ENCODE data around the gene KL. TPM values are rescaled to one million over a fixed set of nuclear protein-coding genes. Genes with fewer than 3 reads are reported as not detected.

Gene KL
- total and polyA plus RNA-seq, 2 of the 8 experiments (the other 6 are each of a cell fraction or from before 2014, with no cell fraction given) = 0.02 TPM; not detected in 1

DNA sequence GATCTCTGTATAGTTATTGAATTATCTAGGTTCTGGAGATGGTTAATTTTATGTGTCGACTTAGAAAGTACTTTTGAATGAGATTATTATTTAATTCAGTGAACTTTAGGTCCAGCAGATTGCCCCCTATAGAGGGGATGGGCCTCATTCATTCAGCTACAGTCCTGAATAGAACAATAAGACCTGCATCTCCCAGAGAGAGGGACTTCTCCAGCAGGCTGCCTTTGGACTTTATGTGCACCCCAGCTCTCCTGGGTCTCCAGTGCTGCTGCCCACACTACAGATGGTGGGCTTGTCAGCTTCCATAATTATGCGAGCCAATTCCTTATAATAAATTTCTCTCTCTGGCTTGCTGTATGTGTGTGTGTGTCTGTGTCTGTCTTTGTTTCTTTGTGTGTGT lies 39.3 kb upstream of the KL start (continued):
- TF ChIP-seq, protein P1, sequence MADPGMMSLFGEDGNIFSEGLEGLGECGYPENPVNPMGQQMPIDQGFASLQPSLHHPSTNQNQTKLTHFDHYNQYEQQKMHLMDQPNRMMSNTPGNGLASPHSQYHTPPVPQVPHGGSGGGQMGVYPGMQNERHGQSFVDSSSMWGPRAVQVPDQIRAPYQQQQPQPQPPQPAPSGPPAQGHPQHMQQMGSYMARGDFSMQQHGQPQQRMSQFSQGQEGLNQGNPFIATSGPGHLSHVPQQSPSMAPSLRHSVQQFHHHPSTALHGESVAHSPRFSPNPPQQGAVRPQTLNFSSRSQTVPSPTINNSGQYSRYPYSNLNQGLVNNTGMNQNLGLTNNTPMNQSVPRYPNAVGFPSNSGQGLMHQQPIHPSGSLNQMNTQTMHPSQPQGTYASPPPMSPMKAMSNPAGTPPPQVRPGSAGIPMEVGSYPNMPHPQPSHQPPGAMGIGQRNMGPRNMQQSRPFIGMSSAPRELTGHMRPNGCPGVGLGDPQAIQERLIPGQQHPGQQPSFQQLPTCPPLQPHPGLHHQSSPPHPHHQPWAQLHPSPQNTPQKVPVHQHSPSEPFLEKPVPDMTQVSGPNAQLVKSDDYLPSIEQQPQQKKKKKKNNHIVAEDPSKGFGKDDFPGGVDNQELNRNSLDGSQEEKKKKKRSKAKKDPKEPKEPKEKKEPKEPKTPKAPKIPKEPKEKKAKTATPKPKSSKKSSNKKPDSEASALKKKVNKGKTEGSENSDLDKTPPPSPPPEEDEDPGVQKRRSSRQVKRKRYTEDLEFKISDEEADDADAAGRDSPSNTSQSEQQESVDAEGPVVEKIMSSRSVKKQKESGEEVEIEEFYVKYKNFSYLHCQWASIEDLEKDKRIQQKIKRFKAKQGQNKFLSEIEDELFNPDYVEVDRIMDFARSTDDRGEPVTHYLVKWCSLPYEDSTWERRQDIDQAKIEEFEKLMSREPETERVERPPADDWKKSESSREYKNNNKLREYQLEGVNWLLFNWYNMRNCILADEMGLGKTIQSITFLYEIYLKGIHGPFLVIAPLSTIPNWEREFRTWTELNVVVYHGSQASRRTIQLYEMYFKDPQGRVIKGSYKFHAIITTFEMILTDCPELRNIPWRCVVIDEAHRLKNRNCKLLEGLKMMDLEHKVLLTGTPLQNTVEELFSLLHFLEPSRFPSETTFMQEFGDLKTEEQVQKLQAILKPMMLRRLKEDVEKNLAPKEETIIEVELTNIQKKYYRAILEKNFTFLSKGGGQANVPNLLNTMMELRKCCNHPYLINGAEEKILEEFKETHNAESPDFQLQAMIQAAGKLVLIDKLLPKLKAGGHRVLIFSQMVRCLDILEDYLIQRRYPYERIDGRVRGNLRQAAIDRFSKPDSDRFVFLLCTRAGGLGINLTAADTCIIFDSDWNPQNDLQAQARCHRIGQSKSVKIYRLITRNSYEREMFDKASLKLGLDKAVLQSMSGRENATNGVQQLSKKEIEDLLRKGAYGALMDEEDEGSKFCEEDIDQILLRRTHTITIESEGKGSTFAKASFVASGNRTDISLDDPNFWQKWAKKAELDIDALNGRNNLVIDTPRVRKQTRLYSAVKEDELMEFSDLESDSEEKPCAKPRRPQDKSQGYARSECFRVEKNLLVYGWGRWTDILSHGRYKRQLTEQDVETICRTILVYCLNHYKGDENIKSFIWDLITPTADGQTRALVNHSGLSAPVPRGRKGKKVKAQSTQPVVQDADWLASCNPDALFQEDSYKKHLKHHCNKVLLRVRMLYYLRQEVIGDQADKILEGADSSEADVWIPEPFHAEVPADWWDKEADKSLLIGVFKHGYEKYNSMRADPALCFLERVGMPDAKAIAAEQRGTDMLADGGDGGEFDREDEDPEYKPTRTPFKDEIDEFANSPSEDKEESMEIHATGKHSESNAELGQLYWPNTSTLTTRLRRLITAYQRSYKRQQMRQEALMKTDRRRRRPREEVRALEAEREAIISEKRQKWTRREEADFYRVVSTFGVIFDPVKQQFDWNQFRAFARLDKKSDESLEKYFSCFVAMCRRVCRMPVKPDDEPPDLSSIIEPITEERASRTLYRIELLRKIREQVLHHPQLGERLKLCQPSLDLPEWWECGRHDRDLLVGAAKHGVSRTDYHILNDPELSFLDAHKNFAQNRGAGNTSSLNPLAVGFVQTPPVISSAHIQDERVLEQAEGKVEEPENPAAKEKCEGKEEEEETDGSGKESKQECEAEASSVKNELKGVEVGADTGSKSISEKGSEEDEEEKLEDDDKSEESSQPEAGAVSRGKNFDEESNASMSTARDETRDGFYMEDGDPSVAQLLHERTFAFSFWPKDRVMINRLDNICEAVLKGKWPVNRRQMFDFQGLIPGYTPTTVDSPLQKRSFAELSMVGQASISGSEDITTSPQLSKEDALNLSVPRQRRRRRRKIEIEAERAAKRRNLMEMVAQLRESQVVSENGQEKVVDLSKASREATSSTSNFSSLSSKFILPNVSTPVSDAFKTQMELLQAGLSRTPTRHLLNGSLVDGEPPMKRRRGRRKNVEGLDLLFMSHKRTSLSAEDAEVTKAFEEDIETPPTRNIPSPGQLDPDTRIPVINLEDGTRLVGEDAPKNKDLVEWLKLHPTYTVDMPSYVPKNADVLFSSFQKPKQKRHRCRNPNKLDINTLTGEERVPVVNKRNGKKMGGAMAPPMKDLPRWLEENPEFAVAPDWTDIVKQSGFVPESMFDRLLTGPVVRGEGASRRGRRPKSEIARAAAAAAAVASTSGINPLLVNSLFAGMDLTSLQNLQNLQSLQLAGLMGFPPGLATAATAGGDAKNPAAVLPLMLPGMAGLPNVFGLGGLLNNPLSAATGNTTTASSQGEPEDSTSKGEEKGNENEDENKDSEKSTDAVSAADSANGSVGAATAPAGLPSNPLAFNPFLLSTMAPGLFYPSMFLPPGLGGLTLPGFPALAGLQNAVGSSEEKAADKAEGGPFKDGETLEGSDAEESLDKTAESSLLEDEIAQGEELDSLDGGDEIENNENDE (IDR thresholded peaks at IDR 0.05; ENCODE audit: insufficient replicate concordance, low read length) = no peak
- no peak for TF ChIP-seq KDM1A (IDR thresholded peaks at IDR 0.05; ENCODE audit: borderline replicate concordance, low read length)
- no peak for TF ChIP-seq EP300 (IDR thresholded peaks at IDR 0.05; ENCODE audit: borderline replicate concordance in 1 of 2, low read depth in 2 of 2, low read length in 2 of 2)
- TF ChIP-seq, protein P2, sequence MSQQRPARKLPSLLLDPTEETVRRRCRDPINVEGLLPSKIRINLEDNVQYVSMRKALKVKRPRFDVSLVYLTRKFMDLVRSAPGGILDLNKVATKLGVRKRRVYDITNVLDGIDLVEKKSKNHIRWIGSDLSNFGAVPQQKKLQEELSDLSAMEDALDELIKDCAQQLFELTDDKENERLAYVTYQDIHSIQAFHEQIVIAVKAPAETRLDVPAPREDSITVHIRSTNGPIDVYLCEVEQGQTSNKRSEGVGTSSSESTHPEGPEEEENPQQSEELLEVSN (IDR thresholded peaks at IDR 0.05) = no peak
- no peak for TF ChIP-seq SP2 (IDR thresholded peaks at IDR 0.05; ENCODE audit: low read length)
- TF ChIP-seq ASH2L (IDR thresholded peaks at IDR 0.05; ENCODE audit: low read length) = no peak
- no peak for TF ChIP-seq HDAC6 (IDR thresholded peaks at IDR 0.05; ENCODE audit: low read depth, low read length)
- TF ChIP-seq, protein P3, sequence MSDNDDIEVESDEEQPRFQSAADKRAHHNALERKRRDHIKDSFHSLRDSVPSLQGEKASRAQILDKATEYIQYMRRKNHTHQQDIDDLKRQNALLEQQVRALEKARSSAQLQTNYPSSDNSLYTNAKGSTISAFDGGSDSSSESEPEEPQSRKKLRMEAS (IDR thresholded peaks at IDR 0.05) = no peak
- TF ChIP-seq BACH1 (IDR thresholded peaks at IDR 0.05; ENCODE audit: low read length) = no peak
- no peak for TF ChIP-seq GTF2F1 (IDR thresholded peaks at IDR 0.05; ENCODE audit: borderline replicate concordance, low read depth, low read length)
- no peak for TF ChIP-seq POU5F1 (IDR thresholded peaks at IDR 0.05; ENCODE audit: low read depth, low read length)
